AG10803 (cell line): ENCODE data around the gene TMCC1.
"Not testable (repeated sequence)": the region's sequence is repeated elsewhere in the genome, so short reads cannot be mapped to it uniquely, and the experiment has no call there.

ENCODE experiments used
- DNase-seq: peaks from one replicate; pipeline ENCODE4 v3.0.0; 2010; ENCODE audit warnings: low read depth
- H3K4me3 ChIP-seq: 2 replicates; pipeline ENCODE4 v1.5.1; 2011; ENCODE audit warnings: mild to moderate bottlenecking, low read length, control low read depth
- TF ChIP-seq, protein P1 (sequence below): conservative IDR thresholded peaks from 2 replicates; pipeline ENCODE4 v1.5.1; 2011; ENCODE audit warnings: mild to moderate bottlenecking, low read length, control low read depth, inconsistent platforms

The TMCC1 gene

GRCh38 chr3:129615751-129616281 is 277.7 kb downstream of the TMCC1 start:
- DNase-seq: no peak
- H3K4me3 ChIP-seq: no peak overlapping the region
- TF ChIP-seq, protein P1, sequence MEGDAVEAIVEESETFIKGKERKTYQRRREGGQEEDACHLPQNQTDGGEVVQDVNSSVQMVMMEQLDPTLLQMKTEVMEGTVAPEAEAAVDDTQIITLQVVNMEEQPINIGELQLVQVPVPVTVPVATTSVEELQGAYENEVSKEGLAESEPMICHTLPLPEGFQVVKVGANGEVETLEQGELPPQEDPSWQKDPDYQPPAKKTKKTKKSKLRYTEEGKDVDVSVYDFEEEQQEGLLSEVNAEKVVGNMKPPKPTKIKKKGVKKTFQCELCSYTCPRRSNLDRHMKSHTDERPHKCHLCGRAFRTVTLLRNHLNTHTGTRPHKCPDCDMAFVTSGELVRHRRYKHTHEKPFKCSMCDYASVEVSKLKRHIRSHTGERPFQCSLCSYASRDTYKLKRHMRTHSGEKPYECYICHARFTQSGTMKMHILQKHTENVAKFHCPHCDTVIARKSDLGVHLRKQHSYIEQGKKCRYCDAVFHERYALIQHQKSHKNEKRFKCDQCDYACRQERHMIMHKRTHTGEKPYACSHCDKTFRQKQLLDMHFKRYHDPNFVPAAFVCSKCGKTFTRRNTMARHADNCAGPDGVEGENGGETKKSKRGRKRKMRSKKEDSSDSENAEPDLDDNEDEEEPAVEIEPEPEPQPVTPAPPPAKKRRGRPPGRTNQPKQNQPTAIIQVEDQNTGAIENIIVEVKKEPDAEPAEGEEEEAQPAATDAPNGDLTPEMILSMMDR: no peak

- no peak overlapping the region for H3K4me3 ChIP-seq
- DNase-seq: no peak
- TF ChIP-seq, protein P1: no peak
Observed at GRCh38 chr3:129614927-129615363, 278.6 kb downstream of the TMCC1 start.

- TF ChIP-seq, protein P1: no peak
- no peak for DNase-seq
- no peak overlapping the region for H3K4me3 ChIP-seq
Observed at GRCh38 chr3:129614435-129614834, 279.1 kb downstream of the TMCC1 start.

- DNase-seq: no peak
- TF ChIP-seq, protein P1: no peak
- no peak overlapping the region for H3K4me3 ChIP-seq
Observed at GRCh38 chr3:129613367-129613740, 280.2 kb downstream of the TMCC1 start.

DNA sequence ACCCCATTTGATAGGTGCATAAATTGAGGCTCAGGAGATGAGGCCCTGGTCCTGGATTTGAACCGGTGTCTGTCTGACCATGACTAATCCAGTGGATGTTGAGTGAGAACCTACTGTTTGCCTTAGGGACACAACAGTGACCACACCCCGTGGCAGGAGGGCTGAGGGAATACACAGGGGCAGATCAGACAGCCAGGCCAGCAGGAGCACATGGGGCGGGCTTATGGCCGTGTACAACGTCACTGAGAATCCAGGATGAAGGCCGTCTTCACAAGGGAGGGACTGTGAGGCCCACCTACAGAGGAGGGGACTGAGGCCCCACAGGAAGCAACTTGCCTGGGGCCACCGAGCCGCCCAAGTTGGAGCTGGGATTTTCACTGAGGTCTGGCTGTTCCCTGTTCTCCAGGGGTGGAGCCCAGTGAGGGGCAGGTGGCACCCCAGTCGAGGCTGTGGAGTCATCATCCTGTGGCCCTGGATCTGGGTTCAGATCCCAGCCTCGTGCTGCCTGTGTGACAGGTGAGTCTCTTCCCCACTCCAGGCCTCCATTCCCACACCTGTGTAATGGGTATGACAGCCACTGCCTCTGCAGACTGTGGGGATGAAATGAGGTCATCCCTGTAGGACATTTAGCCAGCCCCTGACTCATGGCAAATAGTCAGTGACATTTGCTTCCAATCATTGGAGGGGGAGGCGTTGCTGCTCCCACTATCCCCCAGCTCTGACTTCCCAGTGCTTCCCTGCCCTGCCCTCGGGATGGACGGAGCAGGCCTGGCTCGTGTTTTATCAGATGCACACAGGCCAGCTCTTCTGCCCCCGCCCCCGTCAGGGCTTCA is 280.8 kb downstream of the TMCC1 start:
- DNase-seq: peak; percentile 42
- no peak overlapping the region for H3K4me3 ChIP-seq
- TF ChIP-seq, protein P1: no peak

DNA sequence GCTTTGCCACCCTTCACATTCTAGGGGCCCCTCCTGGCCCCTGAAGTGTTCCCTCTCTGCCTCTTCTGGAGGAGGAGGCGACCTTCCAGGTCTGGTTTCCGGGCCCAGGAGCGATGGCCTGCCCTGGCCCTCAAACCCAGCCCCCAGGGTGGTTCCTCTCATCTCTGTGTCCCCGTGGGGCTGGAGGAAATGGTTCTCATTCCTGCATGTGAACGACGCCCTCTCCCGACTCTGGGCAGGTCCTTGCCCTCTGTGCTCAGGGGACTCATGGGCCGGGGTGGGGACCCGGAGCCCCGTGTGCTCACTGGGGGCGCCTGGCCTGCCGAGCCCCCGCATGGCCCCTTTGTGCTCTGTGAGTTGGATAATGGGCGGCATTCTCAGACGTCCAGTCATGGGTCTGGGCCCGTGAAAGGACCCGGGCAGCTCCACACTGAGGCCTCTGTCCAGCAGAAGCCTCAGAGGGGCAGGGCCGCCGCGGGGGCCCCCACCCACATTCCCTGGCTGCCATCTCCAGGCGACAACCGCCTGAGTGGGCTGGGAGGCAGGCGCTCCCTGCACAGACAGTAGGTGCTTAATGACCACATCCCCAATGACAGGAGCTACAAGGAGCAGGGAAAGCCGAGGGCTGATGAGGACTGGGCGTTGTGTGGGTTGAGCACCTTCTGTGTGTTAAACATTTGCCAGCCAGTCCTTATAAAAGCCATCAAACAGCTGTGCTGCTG is 281.5 kb downstream of the TMCC1 start:
- peak; percentile 71 for DNase-seq
- TF ChIP-seq, protein P1: peak; percentile 20; the same call in 1 of the 2 replicates
- no peak overlapping the region for H3K4me3 ChIP-seq

DNA sequence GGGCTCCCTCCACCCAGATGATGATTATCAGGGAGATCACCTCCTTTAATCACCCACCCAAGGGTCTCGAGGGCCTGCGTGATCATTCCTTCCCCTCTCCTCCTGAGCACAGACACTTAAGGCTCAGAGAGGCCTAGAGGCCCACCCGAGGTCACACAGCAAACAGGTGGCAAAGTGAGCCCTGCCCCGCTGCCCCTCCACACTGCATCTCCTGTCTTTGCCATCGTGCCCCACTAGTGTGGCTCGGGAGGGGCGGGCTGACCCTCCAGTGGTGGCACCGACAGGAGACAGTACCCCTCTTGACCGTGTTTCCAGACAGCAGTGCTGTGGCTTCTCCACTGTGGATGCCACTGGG is 282.1 kb downstream of the TMCC1 start:
- no peak overlapping the region for H3K4me3 ChIP-seq
- TF ChIP-seq, protein P1: no peak
- DNase-seq: no peak

- H3K4me3 ChIP-seq, DNase-seq: not testable (repeated sequence)
Observed at GRCh38 chr3:129610794-129611445, 282.6 kb downstream of the TMCC1 start.
